Vein endothelial cell (primary cell): ENCODE results near the gene MAPRE3. TPM values are rescaled to one million over a fixed set of nuclear protein-coding genes. Genes with fewer than 3 reads are reported as not detected.

Experiments
- total RNA-seq: library from RNA; depleted of rRNA; stranded (reverse); fragments of >200 nt; gene quantifications from 2 replicates; pipeline ENCODE4 v1.2.3, GENCODE V29; 2012

The MAPRE3 gene
- total RNA-seq, result 1.5 and 2.9 TPM in 2 replicates

DNA sequence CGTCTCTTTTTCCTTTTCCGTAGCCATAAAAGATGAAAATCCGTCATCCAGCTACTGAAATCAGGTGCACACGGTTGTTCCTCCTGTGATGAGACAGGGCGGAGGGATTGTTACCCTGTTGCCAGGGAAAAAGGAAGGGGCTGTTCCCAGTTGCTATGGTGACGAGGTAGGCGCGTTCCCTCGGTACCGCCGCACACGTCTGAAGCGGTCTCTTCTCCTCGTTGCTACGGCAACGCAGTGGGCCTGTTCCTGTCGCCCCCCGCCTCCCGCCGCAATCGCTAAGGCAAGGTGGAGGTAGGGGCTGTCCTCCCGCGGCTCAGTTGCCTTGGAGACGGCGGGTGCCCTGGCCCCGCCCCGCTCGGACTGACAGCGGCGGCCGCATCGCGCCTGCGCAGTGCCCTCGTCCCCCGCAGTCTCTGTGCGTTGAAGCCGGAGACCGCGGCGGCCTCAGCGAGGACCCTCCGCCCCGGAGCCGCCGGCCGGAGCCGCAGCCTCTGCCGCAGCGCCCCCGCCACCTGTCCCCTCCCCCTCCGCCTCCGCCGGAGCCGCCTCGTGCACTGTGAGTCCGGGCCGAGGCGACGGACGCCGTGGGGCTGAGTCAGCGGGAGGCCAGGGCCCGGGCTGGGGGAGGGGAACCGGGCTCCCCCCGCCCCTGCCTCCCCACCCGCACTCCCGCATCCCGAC, at the start of gene MAPRE3:
TSS of gene MAPRE3 (plus strand) at position 394 of the 684 bp plus-strand sequence. CDS start 51,582 bp downstream, outside the sequence.

GRCh38 chr2:27032495-27033252, 62.2 kb downstream of the MAPRE3 start, which contains the start of gene TMEM214:
TMEM214 (plus strand) TSS chr2:27032965; CDS start chr2:27033016, 51 bp downstream.

GRCh38 chr2:27050996-27051901, 80.8 kb downstream of the MAPRE3 start, which contains the start of gene AGBL5:
AGBL5 (plus strand) TSS chr2:27051668; CDS start chr2:27052959, 1,291 bp downstream.

GRCh38 chr2:27071277-27071989, 101.0 kb downstream of the MAPRE3 start, which contains the start of gene OST4:
OST4 (minus strand) TSS chr2:27071654.

Other genes starting within 250 kb of the MAPRE3 start
- gene SLC35F6, start 206.4 kb upstream of the MAPRE3 start, total RNA-seq, result 64.1 and 73.2 TPM in 2 replicates
- 5.2 and 6.7 TPM in 2 replicates for gene CENPA, start 184.6 kb upstream of the MAPRE3 start, total RNA-seq
- gene DPYSL5, start 122.5 kb upstream of the MAPRE3 start, total RNA-seq, result not detected in 2 replicates
- gene TMEM214, start 62.3 kb downstream of the MAPRE3 start, total RNA-seq, result 53.2 and 73.8 TPM in 2 replicates
- gene AGBL5, start 81.0 kb downstream of the MAPRE3 start, total RNA-seq, result 30.4 and 32.0 TPM in 2 replicates
- gene OST4, start 101.0 kb downstream of the MAPRE3 start, total RNA-seq, result 212 and 355 TPM in 2 replicates
- gene EMILIN1, start 108.0 kb downstream of the MAPRE3 start, total RNA-seq, result 1.4 and 2.9 TPM in 2 replicates
- 0.98 and 2.6 TPM in 2 replicates for gene KHK, start 116.1 kb downstream of the MAPRE3 start, total RNA-seq
- gene CGREF1, start 148.5 kb downstream of the MAPRE3 start, total RNA-seq, result 3.2 and 8.5 TPM in 2 replicates
- gene ABHD1, start 153.2 kb downstream of the MAPRE3 start, total RNA-seq, result under 0.01 TPM in 1 of 2 replicates, not detected in the other
- 39.0 and 43.1 TPM in 2 replicates for gene PREB, start 164.0 kb downstream of the MAPRE3 start, total RNA-seq
- gene PRR30, start 168.8 kb downstream of the MAPRE3 start, total RNA-seq, result not detected in 2 replicates
- gene TCF23, start 178.4 kb downstream of the MAPRE3 start, total RNA-seq, result not detected in 2 replicates
- 120 and 128 TPM in 2 replicates for gene ATRAID, start 241.4 kb downstream of the MAPRE3 start, total RNA-seq
- 29.7 and 41.7 TPM in 2 replicates for gene SLC5A6, start 241.6 kb downstream of the MAPRE3 start, total RNA-seq
- gene CAD, start 246.7 kb downstream of the MAPRE3 start, total RNA-seq, result 41.7 and 41.8 TPM in 2 replicates